Keratinocyte (primary cell): ENCODE results near the gene PGS1. TPM values are rescaled to one million over a fixed set of nuclear protein-coding genes. Genes with fewer than 3 reads are reported as not detected.

Source experiments
- DNase-seq: peaks from one replicate; pipeline ENCODE4 v3.0.0-alpha.2; 2011; ENCODE audit warnings: low read depth, missing footprints, low spot score
- FAIRE-seq: peaks from 2 replicates; lab custom pipeline; 2011; peaks lifted over from hg19 to GRCh38; lab: Jason Lieb, UNC
- H2AFZ ChIP-seq: 2 replicates; pipeline ENCODE4 v1.6.0; 2012; ENCODE audit warnings: low read length, control low read depth, inconsistent platforms; ENCODE audit not compliant: control insufficient read depth
- H3K27ac ChIP-seq: 2 replicates; pipeline ENCODE4 v1.5.1; 2011; ENCODE audit warnings: low read length; ENCODE audit not compliant: control insufficient read depth, insufficient read depth
- H3K27me3 ChIP-seq: 3 replicates; pipeline ENCODE4 v1.6.0; 2011; ENCODE audit warnings: low read length; ENCODE audit not compliant: control insufficient read depth, insufficient read depth; ENCODE audit errors: extremely low read depth
- H3K36me3 ChIP-seq, 2 experiments: 2 replicates in 1 of 2; 3 replicates in 1 of 2; pipeline ENCODE4 v1.5.1; 2011; ENCODE audit warnings: low read length in 2 of 2, mild to moderate bottlenecking in 1 of 2; ENCODE audit not compliant: control insufficient read depth in 2 of 2, insufficient read depth in 2 of 2; ENCODE audit errors: extremely low read depth in 1 of 2
- H3K4me1 ChIP-seq: 3 replicates; pipeline ENCODE4 v1.5.1; 2011; ENCODE audit warnings: low read length; ENCODE audit not compliant: control insufficient read depth, insufficient read depth; ENCODE audit errors: extremely low read depth
- H3K4me2 ChIP-seq: 3 replicates; pipeline ENCODE4 v1.6.0; 2011; ENCODE audit warnings: low read depth, low read length; ENCODE audit not compliant: control insufficient read depth, insufficient read depth; ENCODE audit errors: extremely low read depth
- H3K4me3 ChIP-seq, 3 experiments: fragments of 200-600 bp in 1 of 3; sonication (generic) in 1 of 3; 2 replicates in 2 of 3; 3 replicates in 1 of 3; pipeline ENCODE4 v1.5.1; 2011 to 2016; ENCODE audit warnings: low read length in 3 of 3, mild to moderate bottlenecking in 3 of 3, control low read depth in 2 of 3, inconsistent platforms in 1 of 3, low read depth in 1 of 3, mixed read lengths in 1 of 3, mixed run types in 1 of 3, moderate library complexity in 1 of 3; ENCODE audit not compliant: control insufficient read depth in 2 of 3, insufficient read depth in 2 of 3; ENCODE audit errors: extremely low read depth in 1 of 3
- H3K79me2 ChIP-seq: 2 replicates; pipeline ENCODE4 v1.6.0; 2012; ENCODE audit warnings: low read length; ENCODE audit not compliant: control insufficient read depth, insufficient read depth
- H3K9ac ChIP-seq: 3 replicates; pipeline ENCODE4 v1.6.0; 2011; ENCODE audit warnings: low read length; ENCODE audit not compliant: control insufficient read depth, insufficient read depth; ENCODE audit errors: extremely low read depth
- H3K9me1 ChIP-seq: 3 replicates; pipeline ENCODE4 v1.6.0; 2011; ENCODE audit warnings: low read length; ENCODE audit not compliant: control insufficient read depth, insufficient read depth; ENCODE audit errors: extremely low read depth
- H3K9me3 ChIP-seq: 2 replicates; pipeline ENCODE4 v1.5.1; 2012; ENCODE audit warnings: low read depth, low read length; ENCODE audit not compliant: control insufficient read depth
- H4K20me1 ChIP-seq: 3 replicates; pipeline ENCODE4 v1.6.0; 2011; ENCODE audit warnings: low read length; ENCODE audit not compliant: control insufficient read depth, insufficient read depth; ENCODE audit errors: extremely low read depth
- EZH2 ChIP-seq: IDR thresholded peaks from one replicate; pipeline ENCODE4 v1.6.1; 2012; ENCODE audit warnings: inconsistent platforms, mild to moderate bottlenecking, low read length, moderate library complexity
- dilution Hi-C: fragments of 300-500 bp; cut with MboI; formaldehyde crosslinking; loops from one replicate; pipeline ENCODE4 v1.7.0; 2020; ENCODE audit warnings: low sequenced_read_pairs; ENCODE audit not compliant: extremely low pct_ligation_motif_present
- polyA plus RNA-seq, 5 experiments: library from polyadenylated mRNA; depleted of rRNA in 3 of 5; stranded (reverse) in 3 of 5; stranded (forward) in 1 of 5; unstranded in 1 of 5; fragments of >200 nt; gene quantifications; 1 replicate in 1 of 5; 2 replicates in 3 of 5; 3 replicates in 1 of 5; pipeline versions ENCODE4 v1.2.1 to v1.2.3, GENCODE V29; 2011 to 2012; ENCODE audit warnings: missing spikeins in 2 of 5, low read depth in 1 of 5, low replicate concordance in 1 of 5
- TF ChIP-seq, protein P1 (sequence below), 3 experiments: IDR thresholded peaks in 1 of 3; conservative IDR thresholded peaks in 1 of 3; optimal IDR thresholded peaks in 1 of 3; 2 replicates in 2 of 3; 3 replicates in 1 of 3; pipeline versions ENCODE3 to v1.5.1; 2011; ENCODE audit warnings: low read length in 3 of 3, mild to moderate bottlenecking in 3 of 3, moderate library complexity in 2 of 3, control low read depth in 1 of 3, inconsistent platforms in 1 of 3; ENCODE audit not compliant: insufficient read depth in 2 of 3; ENCODE audit errors: extremely low read depth in 1 of 3

The PGS1 gene
- polyA plus RNA-seq, 1 donor (not counting 4 experiments of a cell fraction or from before 2014, with no cell fraction given), result 19.6 TPM

DNA sequence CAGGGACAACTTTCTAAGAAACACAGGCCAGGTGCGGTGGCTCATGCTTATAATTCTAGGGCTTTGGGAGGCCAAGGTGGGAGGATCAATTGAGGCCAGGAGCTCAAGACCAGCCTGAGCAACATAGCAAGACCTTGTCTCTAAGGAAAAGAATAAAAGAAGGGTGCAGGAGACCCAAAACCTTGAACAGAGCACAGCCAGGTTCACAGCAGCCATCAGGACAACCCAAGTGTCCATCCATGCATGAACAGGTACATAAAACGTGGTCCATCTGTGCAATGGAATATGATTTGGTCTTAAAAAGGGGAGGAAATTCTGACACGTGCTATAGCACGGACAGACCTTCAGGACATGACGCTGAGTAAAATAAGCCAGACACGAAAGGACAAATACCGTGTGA, 91.0 kb downstream of the PGS1 start:
- Histone ChIP-seq H3K9me3 (no peaks in the 10 kb centered on the region), H3K4me3 (no peak overlapping the region), H3K9me1 (no peaks in the 10 kb centered on the region), H3K4me1 (no peaks in the 10 kb centered on the region), H2AFZ (no peak overlapping the region), H3K27ac (no peak overlapping the region), H3K9ac (no peak overlapping the region), H3K27me3 (no peaks in the 10 kb centered on the region), H3K79me2 (no peaks in the 10 kb centered on the region), H3K4me2 (no peak overlapping the region), H3K36me3 (no peaks in the 10 kb centered on the region), H4K20me1 (no peaks in the 10 kb centered on the region)
- dilution Hi-C loops, result no loop called here
- DNase-seq, result no peak
- FAIRE-seq, result no peak
- TF ChIP-seq, protein P1, sequence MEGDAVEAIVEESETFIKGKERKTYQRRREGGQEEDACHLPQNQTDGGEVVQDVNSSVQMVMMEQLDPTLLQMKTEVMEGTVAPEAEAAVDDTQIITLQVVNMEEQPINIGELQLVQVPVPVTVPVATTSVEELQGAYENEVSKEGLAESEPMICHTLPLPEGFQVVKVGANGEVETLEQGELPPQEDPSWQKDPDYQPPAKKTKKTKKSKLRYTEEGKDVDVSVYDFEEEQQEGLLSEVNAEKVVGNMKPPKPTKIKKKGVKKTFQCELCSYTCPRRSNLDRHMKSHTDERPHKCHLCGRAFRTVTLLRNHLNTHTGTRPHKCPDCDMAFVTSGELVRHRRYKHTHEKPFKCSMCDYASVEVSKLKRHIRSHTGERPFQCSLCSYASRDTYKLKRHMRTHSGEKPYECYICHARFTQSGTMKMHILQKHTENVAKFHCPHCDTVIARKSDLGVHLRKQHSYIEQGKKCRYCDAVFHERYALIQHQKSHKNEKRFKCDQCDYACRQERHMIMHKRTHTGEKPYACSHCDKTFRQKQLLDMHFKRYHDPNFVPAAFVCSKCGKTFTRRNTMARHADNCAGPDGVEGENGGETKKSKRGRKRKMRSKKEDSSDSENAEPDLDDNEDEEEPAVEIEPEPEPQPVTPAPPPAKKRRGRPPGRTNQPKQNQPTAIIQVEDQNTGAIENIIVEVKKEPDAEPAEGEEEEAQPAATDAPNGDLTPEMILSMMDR (optimal IDR thresholded peaks at IDR 0.05 in 1 of 3, IDR thresholded peaks at IDR 0.05 in 1 of 3, conservative IDR thresholded peaks at IDR 0.05 in 1 of 3; ENCODE audit: extremely low read depth in 1 of 3, insufficient read depth in 2 of 3, low read length in 3 of 3), result no peak
- no peak for TF ChIP-seq EZH2

DNA sequence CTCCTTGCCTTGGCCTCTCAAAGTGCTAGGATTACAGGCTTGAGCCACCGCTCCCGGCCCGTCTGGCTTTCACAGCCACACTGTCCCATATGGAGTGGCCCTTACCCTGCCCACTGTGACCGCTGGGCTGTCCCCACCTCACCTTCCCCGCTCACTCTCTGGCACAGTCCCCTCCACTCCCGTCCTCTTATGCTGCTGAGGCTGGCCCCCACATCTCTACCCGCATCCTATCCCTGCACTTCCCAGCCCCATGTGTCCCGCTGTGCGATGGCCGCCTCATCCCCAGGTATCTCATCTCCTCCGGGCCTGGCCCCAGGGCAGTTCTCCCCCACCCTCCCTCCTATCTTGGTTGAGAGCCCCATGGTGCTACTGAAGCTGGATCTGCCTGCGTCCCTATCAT, 93.2 kb downstream of the PGS1 start:
- Histone ChIP-seq H3K4me1 (no peaks in the 10 kb centered on the region), H3K9ac (no peak overlapping the region), H3K4me3 (no peak overlapping the region), H3K36me3 (no peaks in the 10 kb centered on the region), H4K20me1 (no peaks in the 10 kb centered on the region), H3K4me2 (no peak overlapping the region), H3K9me1 (no peaks in the 10 kb centered on the region), H3K9me3 (no peaks in the 10 kb centered on the region), H3K27ac (no peak overlapping the region), H2AFZ (no peak overlapping the region), H3K27me3 (peaks cover 7% of the 10 kb centered on the region), H3K79me2 (no peaks in the 10 kb centered on the region)
- dilution Hi-C loops, result no loop called here
- no peak for DNase-seq
- no peak for FAIRE-seq
- TF ChIP-seq, protein P1 (optimal IDR thresholded peaks at IDR 0.05 in 1 of 3, IDR thresholded peaks at IDR 0.05 in 1 of 3, conservative IDR thresholded peaks at IDR 0.05 in 1 of 3; ENCODE audit: extremely low read depth in 1 of 3, insufficient read depth in 2 of 3, low read length in 3 of 3), result no peak
- TF ChIP-seq EZH2, result no peak
